Lung (tissue), 12 donors: ENCODE data around the gene PTGR2. TPM values are rescaled to one million over a fixed set of nuclear protein-coding genes. Genes with fewer than 3 reads are reported as not detected.
"Not testable (repeated sequence)": the region's sequence is repeated elsewhere in the genome, so short reads cannot be mapped to it uniquely, and the experiment has no call there.

Experiments
- ATAC-seq: fragments of 200-7000 bp; cut with Tn5 transposase; one replicate; pipeline ENCODE4 v1.9.1; 2020; ENCODE audit warnings: moderate number of reproducible peaks; ENCODE audit not compliant: insufficient read depth, low FRiP score
- DNase-seq, 3 donors: peaks; one replicate each; pipeline ENCODE4 v3.0.0-alpha.2; 2013 to 2017
- H3K27ac ChIP-seq, 2 donors: one replicate each; pipeline ENCODE4 v1.5.1; 2013; ENCODE audit warnings: mild to moderate bottlenecking in 2 of 2, moderate library complexity in 2 of 2, control low read depth in 1 of 2, inconsistent platforms in 1 of 2, low read depth in 1 of 2, low read length in 1 of 2
- H3K27me3 ChIP-seq, 3 donors: one replicate each; pipeline ENCODE4 v1.5.1; 2013; ENCODE audit warnings: low read length in 2 of 3; ENCODE audit not compliant: control insufficient read depth in 3 of 3, insufficient read depth in 3 of 3
- H3K36me3 ChIP-seq, 4 donors: one replicate each; pipeline ENCODE4 v1.5.1; 2013; ENCODE audit warnings: low read length in 4 of 4, mild to moderate bottlenecking in 1 of 4, moderate library complexity in 1 of 4; ENCODE audit not compliant: control insufficient read depth in 4 of 4, insufficient read depth in 4 of 4
- H3K4me1 ChIP-seq, 5 donors: one replicate each; pipeline ENCODE4 v1.5.1; 2013; ENCODE audit warnings: low read length in 5 of 5, mild to moderate bottlenecking in 2 of 5, moderate library complexity in 1 of 5; ENCODE audit not compliant: control insufficient read depth in 5 of 5, insufficient read depth in 5 of 5
- H3K4me3 ChIP-seq: one replicate; pipeline ENCODE4 v1.5.1; 2013; ENCODE audit warnings: mild to moderate bottlenecking, control low read depth, moderate library complexity
- H3K9ac ChIP-seq, 2 donors: one replicate each; pipeline ENCODE4 v1.5.1; 2013; ENCODE audit warnings: low read length in 2 of 2, control low read depth in 1 of 2; ENCODE audit not compliant: insufficient read depth in 1 of 2
- H3K9me3 ChIP-seq, 4 donors: one replicate each; pipeline ENCODE4 v1.5.1; 2013; ENCODE audit warnings: low read length in 3 of 4, mild to moderate bottlenecking in 1 of 4, moderate library complexity in 1 of 4; ENCODE audit not compliant: control insufficient read depth in 4 of 4, insufficient read depth in 3 of 4
- CTCF ChIP-seq: IDR thresholded peaks from 2 replicates; pipeline ENCODE4 v1.5.1; 2012; ENCODE audit warnings: mild to moderate bottlenecking; ENCODE audit errors: control extremely low read depth, extremely low read depth
- WGBS, 2 donors: extraction: QIAGEN DNeasy Blood & Tissue Kit; methylation state at CpG; one replicate each; pipeline ENCODE4 v1.1.7; 2013; 5-methylcytosine and 5-hydroxymethylcytosine counted together
- polyA plus RNA-seq, 2 donors: library from polyadenylated mRNA; stranded (reverse); fragments of 200-250 nt; gene quantifications; one replicate each; pipeline ENCODE4 v1.2.1, GENCODE V29; 2013
- total RNA-seq, 2 donors: library from RNA; depleted of rRNA in 1 of 2; stranded (reverse); fragments of >200 nt in 1 of 2; gene quantifications; one replicate each; pipeline ENCODE4 v1.2.1, GENCODE V29; 2014 to 2021
- donor health status: control.
- donor health status: control.
- donor health status: Bipolar disorder and iron deficiency.
- donor health status: healthy.
- donor health status: DM: yes; HTN: yes; CAD: no.

PTGR2 gene
- total and polyA plus RNA-seq, 4 donors = 5.7 to 13.9 (median 9.6) TPM

- Histone ChIP-seq H3K4me1 (peaks cover 0 to 16% (median 11%) of the 10 kb centered on the region in 5 donors), H3K9me3 (no peaks in the 10 kb centered on the region), H3K36me3 (peaks cover 1 to 12% (median 10%) of the 10 kb centered on the region in 4 donors), H3K27me3 (no peaks in the 10 kb centered on the region), H3K9ac (no peak overlapping the region), H3K4me3 (no peak overlapping the region), H3K27ac (no peak overlapping the region)
- DNase-seq (no peak), ATAC-seq (no peak)
- TF ChIP-seq CTCF = no peak
- 81 to 87% methylated on average over 5 of the region's 5 CpGs for WGBS, 2 donors
Observed at GRCh38 chr14:73889376-73889775, 37.7 kb downstream of the PTGR2 start.

GRCh38 chr14:73894180-73894687, 42.6 kb downstream of the PTGR2 start:
- H3K27ac ChIP-seq, H3K27me3 ChIP-seq, H3K9ac ChIP-seq, H3K9me3 ChIP-seq, ATAC-seq, H3K4me1 ChIP-seq, H3K4me3 ChIP-seq: not testable (repeated sequence)
- H3K36me3 ChIP-seq = peaks cover 14 to 39% (median 33%) of the 10 kb centered on the region in 4 donors
- peak in 1 of 3 donors; percentile 3 for DNase-seq
- WGBS, 2 donors = 71 to 76% methylated on average over 6 of the region's 6 CpGs

DNA sequence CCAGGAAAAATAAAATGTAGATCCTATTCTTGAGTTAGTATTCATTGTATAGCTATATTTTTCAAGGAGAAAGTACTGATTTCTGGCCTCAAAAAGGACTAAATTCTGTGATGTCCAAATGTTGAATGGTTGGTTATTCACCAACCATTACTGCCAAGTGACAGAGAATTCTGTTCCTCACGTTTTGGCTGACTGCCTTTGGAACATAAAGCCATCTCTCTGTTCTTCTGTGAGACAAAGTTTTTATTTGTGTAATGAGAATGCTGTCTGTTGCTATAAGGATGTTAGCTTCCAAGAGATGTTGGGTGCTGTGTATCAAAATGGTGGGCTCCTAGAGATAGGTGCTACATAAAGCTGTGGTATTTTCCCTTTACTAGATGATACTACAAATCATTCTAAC, 44.3 kb downstream of the PTGR2 start:
- TF ChIP-seq CTCF = no peak
- DNase-seq = no peak
- Histone ChIP-seq H3K27me3 (no peaks in the 10 kb centered on the region), H3K4me1 (peaks cover 0 to 10% (median 0%) of the 10 kb centered on the region in 5 donors), H3K9ac (no peak overlapping the region), H3K9me3 (no peaks in the 10 kb centered on the region), H3K36me3 (peaks cover 18 to 41% (median 40%) of the 10 kb centered on the region in 4 donors), H3K27ac (no peak overlapping the region), H3K4me3 (no peak overlapping the region)
- 77 to 85% methylated on average over 1 of the region's 1 CpG for WGBS, 2 donors
- ATAC-seq = no peak

DNA sequence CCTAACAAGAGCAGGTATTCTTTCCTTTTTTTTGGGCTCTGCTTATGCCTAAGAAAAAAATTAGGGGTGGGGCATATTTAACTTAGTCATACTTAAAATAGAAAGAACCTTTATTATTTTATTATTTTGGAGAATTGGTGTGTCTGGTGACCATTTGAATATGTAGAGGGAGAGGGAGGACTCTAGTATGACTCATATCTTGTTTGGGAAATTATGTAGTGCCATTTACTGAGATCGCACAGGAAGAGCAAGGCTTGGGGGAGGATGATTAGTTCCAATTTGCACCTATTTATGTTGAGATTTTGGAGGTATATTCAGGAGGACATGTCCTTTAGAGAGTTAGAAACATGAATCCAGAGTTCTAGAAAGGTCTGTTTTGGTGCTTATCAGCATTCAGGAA, 44.9 kb downstream of the PTGR2 start:
- no peak for ATAC-seq

More for the DNA sequence above, 44.9 kb downstream of the PTGR2 start:
- Histone ChIP-seq H3K9ac (no peak overlapping the region), H3K9me3 (no peaks in the 10 kb centered on the region), H3K36me3 (peaks cover 18 to 41% (median 40%) of the 10 kb centered on the region in 4 donors), H3K27ac (no peak overlapping the region), H3K4me3 (no peak overlapping the region), H3K27me3 (no peaks in the 10 kb centered on the region), H3K4me1 (peaks cover 0 to 10% (median 0%) of the 10 kb centered on the region in 5 donors)
- no peak for TF ChIP-seq CTCF
- 69 to 89% methylated on average over 1 of the region's 1 CpG for whole genome bisulfite sequencing, 2 donors
- DNase-seq = no peak
